Measurements from ENCODE around the gene UROD. TPM values are rescaled to one million over a fixed set of nuclear protein-coding genes. Genes with fewer than 3 reads are reported as not detected.

UROD gene
- total RNA-seq, 1 experiment from 2014 or later, result 92.2 TPM

GRCh38 chr1:45038240-45038639 lies 26.2 kb downstream of the UROD start:
- no peak overlapping the region for H4K5ac ChIP-seq (ENCODE audit: insufficient read length, low read depth, low read length)
- no peak overlapping the region for H3K23ac ChIP-seq (ENCODE audit: insufficient read length, low read depth, low read length)
- no peak overlapping the region for H3K9ac ChIP-seq (ENCODE audit: extremely low read depth, insufficient read length, low read length)
- H3K9me3 ChIP-seq (ENCODE audit: control insufficient read depth, low read depth, low read length), result no peaks in the 10 kb centered on the region
- Mint-ChIP-seq H3K27ac (no peak overlapping the region), H3K4me1 (peaks cover 6% of the 10 kb centered on the region in 2 experiments), H3K9me3 (no peaks in the 10 kb centered on the region), H3K4me3 (no peak overlapping the region), H3K36me3 (ENCODE audit: insufficient read depth in 1 of 3, low read depth in 3 of 3) (no peaks in the 10 kb centered on the region), H3K27me3 (ENCODE audit: low read depth) (no peaks in the 10 kb centered on the region)
- no peak overlapping the region for H3K18ac ChIP-seq (ENCODE audit: insufficient read length, low read depth, low read length)
- no peak overlapping the region for H2BK20ac ChIP-seq (ENCODE audit: low read depth, low read length, poor library complexity, severe bottlenecking)
- H3K4me1 ChIP-seq (ENCODE audit: insufficient read depth, low read length), result peaks cover 2% of the 10 kb centered on the region; the same call in 1 of the 2 replicates
- H2BK15ac ChIP-seq (ENCODE audit: low read depth, low read length), result no peak overlapping the region
- DNase-seq, result no peak
- H3K79me2 ChIP-seq (ENCODE audit: insufficient read depth, low read length), result no peaks in the 10 kb centered on the region
- no peak for TF ChIP-seq CTCF (conservative IDR thresholded peaks at IDR 0.05)
- H3K14ac ChIP-seq (ENCODE audit: insufficient read depth, low read length), result no peak overlapping the region
- H3K23me2 ChIP-seq (ENCODE audit: insufficient read length, low read depth, low read length, poor library complexity, severe bottlenecking), result no peaks in the 10 kb centered on the region
- H3K27me3 ChIP-seq (ENCODE audit: insufficient read depth, low read length), result no peaks in the 10 kb centered on the region
- WGBS (ENCODE audit: extremely low coverage, insufficient read length, low lambda C conversion rate), result no CpG with 5 or more reads among the region's 2 CpGs
- no peak overlapping the region for H4K8ac ChIP-seq (replicated peaks; ENCODE audit: insufficient read length, low read depth, low read length)
- H3K79me1 ChIP-seq (ENCODE audit: insufficient read depth, low read depth, low read length, poor library complexity, severe bottlenecking), result no peaks in the 10 kb centered on the region
- H2BK120ac ChIP-seq (ENCODE audit: low read depth, low read length, poor library complexity, severe bottlenecking), result no peak overlapping the region
- H4K91ac ChIP-seq (ENCODE audit: insufficient read length, low read depth, low read length), result no peak overlapping the region
- H2AK5ac ChIP-seq (ENCODE audit: insufficient read length, low read length), result no peak overlapping the region
- no peak overlapping the region for H3K27ac ChIP-seq (ENCODE audit: insufficient read length, low read depth, low read length)
- no peak overlapping the region for H3K4me2 ChIP-seq (ENCODE audit: insufficient read depth, insufficient read length, low read length)
- H3T11ph ChIP-seq (ENCODE audit: low read length), result no peak overlapping the region
- no peak overlapping the region for H2BK5ac ChIP-seq (ENCODE audit: insufficient read length, low read length)
- no peak overlapping the region for H2AFZ ChIP-seq (ENCODE audit: low read length)
- H4K20me1 ChIP-seq (ENCODE audit: control insufficient read depth, insufficient read depth, insufficient read length), result no peaks in the 10 kb centered on the region
- H3K56ac ChIP-seq (ENCODE audit: insufficient read length, low read depth, low read length), result no peak overlapping the region
- H2BK12ac ChIP-seq (ENCODE audit: insufficient read length, low read depth, low read length), result no peak overlapping the region
- H3K4ac ChIP-seq (ENCODE audit: low read depth, low read length), result no peak overlapping the region

Data from H9 (cell line).